NCI-H2227 treated with DMSO at 0.1 percent for 48 hours (cell line): Measurements from ENCODE around the gene FLVCR2.

Experiments used
- DNase-seq: peaks from one replicate; lab custom pipeline; 2025; lab: John Stamatoyannopoulos, UW

The FLVCR2 gene, protein sequence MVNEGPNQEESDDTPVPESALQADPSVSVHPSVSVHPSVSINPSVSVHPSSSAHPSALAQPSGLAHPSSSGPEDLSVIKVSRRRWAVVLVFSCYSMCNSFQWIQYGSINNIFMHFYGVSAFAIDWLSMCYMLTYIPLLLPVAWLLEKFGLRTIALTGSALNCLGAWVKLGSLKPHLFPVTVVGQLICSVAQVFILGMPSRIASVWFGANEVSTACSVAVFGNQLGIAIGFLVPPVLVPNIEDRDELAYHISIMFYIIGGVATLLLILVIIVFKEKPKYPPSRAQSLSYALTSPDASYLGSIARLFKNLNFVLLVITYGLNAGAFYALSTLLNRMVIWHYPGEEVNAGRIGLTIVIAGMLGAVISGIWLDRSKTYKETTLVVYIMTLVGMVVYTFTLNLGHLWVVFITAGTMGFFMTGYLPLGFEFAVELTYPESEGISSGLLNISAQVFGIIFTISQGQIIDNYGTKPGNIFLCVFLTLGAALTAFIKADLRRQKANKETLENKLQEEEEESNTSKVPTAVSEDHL

DNA sequence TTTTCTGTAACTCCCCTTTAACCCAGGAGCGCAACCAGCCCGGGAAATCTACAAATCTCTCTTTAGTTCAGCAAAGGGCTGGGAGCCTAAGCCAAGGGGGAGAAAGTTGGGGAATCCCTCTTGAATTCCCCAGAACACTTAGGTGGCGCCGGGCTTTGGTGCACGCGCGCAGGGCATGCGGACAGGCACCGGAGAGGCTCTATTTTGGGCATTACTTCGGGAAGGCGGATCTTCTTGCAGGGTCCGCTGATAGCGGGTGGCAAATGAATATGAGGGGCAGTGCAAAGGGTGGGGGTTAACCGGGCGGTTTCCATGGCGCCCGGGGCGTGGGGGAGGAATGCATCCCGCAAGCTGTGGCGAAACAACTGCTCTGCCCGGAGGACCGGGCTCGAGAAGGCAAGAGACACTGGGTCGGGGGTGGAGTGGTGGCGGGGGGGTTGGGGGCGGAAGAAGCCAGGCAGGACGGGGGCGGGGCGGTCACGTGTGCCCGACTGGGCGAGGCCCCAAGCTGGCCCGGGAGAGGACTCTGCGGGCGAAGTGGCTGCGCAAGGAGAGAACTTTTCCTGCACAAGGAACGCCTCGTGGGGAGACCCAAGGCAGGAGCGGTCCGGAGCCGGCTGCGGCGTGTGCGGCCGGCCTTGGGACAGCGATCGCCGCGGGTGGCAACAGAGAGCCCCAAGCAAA is at the start of gene FLVCR2:
Gene FLVCR2 (plus strand): TSS at position 519 of the 684 bp plus-strand sequence. CDS start 353 bp downstream, outside the sequence.
- DNase-seq, result peak; percentile 19

DNA sequence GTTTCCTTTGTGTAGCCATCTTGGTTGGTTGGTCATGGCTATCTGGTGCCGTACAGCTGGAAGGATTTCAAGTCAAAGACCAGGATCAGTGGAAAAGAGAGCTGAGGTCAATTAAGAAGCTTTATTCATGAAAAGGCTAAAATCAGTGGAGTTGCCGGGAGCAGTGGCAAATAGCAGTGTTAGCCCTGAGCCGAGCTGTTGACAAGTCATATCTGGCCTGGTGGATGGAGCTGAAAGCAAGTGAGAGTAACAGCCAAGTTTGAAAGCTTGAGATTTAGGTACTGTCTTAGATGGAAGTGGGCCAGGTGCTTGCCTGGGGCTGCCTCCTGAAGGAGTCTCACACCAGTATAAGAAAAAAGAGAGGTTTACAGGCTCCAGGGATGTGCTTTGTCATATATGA is 47.2 kb upstream of the FLVCR2 start:
- DNase-seq, result no peak

DNA sequence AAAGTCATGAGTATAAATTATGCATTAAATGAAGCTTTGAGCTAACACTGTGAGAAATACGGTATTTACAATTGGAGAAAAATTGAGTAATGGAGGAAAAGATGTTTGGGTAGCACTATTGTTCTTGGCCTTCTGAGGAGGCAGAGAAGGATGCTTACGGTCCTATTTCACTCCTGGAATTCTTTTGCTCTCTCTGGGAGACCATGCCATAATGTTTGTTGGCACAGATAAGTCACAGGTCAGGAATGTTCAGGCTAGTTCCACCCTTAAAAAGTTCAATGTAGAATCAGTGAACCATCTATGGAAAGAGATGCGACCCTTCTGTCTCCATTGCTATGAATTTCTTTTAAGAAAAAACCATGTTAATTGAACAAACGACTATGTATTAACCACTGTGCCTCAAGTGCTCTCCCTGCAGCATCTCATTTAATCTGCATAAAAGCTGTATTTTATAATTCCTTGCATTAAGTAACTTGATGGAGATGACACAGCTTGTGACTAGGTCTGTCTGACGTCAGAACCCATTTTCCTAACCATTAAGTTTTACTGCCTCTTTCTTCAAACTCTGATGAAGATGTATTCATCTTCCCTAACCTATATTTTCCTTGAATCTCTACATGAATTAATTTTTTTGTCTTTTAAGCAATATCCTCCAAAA is 46.6 kb upstream of the FLVCR2 start:
- no peak for DNase-seq

DNA sequence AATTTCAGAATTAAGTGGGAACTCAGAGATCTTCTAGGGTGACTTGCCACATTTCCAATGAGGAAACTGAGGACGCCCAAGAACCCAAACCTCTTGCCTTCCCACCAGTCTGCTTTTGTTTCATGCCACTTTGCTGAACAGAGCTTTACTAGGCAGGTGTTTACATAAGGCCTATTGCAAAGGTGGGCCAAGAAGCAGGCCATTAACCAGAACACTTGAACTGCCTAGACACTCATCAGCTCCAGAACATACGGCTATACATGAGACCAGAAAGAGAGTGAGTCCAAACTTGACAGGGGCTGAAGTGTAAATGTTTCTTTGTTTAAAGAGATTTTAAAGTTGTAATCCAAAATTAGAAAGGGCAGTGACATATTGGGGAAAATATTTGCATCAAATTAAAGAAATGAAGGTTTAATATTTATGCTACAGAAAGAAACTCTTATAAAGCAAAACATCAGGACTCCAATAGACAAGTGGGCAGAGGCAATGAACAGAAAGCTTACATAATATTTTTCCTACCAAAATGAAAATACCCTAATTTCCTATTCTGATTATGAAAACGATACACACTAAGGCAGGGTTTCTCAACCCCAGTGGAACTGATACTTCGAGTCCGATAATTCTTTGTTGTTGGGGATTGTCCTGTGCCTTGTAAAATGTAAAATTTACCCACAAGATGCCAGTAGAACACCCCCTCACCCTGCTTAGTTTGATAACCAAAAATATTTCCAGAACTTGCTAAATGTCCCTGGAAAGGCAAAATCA is 44.4 kb upstream of the FLVCR2 start:
- DNase-seq, result no peak

DNA sequence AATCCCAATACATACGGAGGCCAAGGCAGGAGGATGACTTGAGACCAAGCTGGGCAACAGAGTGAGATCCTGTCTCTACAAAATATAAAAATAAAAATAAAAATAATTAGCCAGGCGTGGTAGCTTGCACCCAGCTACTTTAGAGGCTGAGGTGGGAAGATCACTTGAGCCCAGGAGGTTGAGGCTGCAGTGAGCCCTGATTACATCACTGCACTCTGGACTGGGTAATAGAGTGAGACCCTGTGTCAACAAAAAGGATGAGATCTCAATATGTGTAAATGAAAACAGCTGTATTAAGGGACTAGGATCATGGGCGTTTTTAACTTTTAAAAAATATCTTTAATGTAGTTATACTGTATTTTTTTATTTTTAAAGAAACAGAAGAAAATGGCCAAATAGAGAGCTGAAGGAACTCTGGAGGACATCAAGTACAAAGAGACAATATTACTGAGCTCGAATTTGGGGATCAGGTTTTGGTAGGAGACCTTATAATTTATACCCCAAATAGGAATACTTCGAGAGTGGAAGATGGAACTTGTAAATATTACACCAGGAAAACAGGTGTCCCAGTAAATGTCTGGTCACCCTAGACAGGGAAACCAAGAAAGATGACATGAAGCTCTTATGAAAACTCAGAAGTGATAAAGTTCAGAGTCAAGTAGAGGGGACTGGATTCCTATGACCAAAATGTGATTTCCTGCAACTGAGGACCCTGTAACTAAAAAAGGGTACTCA is 43.1 kb upstream of the FLVCR2 start:
- DNase-seq, result no peak

DNA sequence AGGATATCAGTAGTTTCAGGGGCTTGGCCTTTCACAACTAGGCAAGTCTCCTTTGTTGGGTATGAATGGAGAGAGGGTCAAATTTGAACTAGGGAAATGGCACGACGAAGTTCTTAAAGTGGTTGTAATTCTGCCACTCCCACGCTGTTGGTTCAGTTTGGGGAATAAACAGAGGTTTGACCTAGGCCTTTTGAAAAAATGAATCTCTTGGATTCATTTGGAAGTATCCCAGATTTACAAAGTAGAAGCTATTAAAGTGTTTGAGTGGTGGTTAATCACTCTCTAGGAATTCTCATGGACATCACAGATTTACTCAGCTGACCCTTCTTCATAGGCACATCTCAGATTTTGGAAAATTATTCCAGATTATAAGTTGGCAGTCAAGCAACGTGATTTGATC is 41.3 kb upstream of the FLVCR2 start:
- no peak for DNase-seq

DNA sequence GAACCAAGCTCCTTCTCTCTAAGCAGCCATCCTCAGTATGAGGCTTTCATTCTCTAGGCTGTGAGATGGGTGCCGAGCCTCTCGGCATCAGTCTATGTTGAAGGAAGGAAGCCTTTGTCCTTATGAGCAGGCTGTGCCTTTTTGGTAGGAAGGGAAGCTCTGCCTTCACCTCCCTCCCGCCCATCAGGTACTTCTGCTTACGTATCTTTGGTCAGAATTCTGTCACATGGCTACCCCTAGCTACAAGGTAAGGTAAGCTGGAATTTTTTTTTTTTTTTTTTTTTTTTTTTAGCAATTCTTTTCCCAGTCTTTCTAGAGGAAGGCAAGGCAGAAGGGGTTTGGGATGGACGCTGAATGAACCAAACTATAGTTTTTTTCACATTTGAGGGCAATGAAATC is 39.3 kb upstream of the FLVCR2 start:
- no peak for DNase-seq

DNA sequence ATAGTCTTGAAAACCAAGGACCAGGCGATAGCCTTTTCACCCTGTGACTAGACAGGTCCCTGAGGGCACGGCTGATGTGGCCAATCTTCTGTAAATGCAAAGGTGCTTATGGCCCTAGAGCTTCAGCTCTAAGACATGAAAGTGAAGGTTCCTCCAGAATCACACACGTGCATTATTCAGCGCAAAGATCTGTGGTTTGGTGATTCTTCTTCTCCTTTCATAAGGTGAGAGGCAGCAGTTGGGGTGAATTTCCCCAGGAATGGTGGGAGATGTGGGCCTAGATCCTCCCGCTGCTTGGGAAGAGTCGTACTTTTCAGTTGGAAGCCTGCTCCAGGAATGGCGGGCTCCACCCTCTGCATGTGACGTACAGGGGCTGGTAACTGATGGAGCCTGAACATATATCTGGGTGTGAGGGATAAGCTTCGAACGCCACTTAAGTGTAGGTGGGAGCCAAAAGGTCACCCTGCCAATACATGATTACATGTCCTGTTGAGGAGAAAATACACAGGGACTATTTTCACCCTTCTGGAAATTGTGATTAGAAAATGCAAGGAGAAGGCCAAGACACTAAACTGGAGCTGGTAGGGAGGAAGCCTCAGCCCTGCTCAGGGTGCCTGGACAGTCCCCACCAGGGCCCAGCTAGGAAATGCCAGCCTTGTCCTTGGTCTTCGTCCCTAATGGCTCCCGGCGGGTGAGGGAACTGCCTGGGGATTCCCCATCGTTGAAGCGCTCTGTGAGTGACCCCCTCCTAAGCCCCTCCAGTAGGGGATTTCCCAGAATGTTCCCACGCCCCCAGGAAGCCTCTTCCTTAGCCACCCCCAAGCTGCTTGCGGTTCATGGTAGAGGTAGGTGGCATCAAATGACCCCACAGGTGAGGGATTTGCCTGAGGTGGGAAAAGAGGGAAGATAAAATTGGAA is 38.6 kb upstream of the FLVCR2 start:
- no peak for DNase-seq

DNA sequence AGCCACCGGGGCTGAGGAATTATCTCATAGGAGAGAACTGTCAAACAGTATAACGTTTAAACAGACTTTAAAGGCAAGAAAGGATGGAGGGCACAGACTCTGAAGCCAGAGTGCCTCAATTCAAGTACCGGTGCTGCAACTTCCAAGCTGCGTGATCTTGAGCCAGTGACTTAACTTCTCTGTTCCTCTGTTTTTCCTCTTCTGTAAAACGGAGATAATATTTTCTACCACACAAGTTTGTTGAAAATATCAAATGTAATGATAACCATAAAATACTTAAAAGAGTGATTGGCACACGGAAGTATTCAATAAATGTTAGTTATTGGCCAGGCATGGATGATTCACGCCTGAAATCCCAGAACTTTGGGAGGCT is 38.0 kb upstream of the FLVCR2 start:
- no peak for DNase-seq

DNA sequence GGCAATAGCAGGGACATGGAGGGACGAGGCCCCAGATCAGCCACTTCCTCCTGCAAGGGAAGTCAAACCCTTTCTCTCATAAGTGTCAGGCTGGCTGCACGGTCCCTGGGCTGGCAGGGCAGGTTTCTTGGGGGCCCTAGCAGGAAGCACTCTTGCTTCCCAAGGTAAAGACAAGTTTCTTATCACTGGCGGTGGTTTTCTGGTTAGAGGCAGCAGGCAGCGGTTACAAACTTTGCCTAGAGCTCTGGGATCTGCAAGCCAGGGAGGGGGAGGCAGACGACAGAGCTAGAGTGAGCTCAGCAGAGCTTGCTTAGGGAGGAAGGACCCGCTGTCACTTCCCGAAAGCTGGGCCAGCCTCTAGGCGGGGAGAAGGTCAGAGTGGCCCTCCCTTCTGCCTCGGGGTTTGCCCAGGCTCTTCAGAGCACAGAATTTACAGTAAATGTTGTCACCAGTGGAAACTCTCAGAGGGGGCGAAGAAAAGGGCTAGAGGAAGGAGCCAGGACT is 35.8 kb upstream of the FLVCR2 start:
- peak; percentile 0 for DNase-seq

DNA sequence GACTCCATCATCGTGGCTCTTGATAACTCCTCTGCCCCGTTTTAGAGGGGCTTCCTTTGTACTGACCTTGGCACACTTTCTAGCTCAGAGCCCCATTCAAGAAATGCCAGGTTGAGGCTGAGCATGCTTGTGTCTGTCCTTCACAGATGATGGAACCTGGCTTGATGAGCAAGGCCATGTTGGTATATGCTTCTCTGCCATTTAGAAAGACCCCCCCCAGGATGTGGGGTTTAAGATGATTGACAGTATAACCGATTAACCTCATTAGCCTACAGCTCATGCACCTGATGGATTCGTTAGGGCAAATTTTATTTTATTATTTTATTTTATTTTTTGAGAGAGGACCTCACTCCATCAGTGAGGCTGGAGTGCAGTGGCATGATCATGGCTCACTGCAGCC is 35.2 kb upstream of the FLVCR2 start:
- DNase-seq, result no peak

DNA sequence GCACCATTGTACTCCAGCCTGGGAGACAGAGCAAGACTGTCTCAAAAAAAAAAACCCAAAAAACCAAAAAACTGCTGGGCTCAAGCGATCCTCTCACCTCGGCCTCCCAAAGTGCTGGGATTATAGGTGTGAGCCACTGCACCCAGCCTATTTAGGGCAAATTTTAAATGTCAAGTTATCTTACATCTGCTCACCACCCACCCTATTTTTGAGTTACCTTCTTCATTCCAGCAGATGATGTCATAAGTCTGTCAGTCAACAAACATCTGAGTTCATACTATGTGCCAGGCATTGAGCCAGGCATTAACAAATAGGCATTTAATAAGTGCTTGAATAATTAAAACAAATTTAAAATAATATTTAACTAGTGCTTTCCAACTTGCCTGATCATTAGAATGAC is 34.6 kb upstream of the FLVCR2 start:
- no peak for DNase-seq

DNA sequence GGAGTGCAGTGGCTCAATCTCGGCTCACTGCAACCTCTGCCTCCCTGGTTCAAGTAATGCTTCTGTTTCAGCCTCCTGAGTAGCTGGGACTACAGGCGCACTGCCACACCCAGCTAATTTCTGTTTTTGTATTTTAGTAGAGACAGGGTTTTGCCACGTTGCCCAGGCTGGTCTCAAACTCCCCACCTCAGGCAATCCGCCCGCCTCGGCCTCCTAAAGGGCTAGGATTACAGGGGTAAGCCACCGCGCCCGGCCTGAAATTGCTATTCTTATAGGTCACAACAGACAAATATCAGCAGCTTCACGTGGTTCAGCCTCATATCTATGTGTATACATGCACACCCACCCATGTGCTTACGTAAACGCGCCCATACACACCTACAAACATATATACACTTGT is 32.5 kb upstream of the FLVCR2 start:
- no peak for DNase-seq

DNA sequence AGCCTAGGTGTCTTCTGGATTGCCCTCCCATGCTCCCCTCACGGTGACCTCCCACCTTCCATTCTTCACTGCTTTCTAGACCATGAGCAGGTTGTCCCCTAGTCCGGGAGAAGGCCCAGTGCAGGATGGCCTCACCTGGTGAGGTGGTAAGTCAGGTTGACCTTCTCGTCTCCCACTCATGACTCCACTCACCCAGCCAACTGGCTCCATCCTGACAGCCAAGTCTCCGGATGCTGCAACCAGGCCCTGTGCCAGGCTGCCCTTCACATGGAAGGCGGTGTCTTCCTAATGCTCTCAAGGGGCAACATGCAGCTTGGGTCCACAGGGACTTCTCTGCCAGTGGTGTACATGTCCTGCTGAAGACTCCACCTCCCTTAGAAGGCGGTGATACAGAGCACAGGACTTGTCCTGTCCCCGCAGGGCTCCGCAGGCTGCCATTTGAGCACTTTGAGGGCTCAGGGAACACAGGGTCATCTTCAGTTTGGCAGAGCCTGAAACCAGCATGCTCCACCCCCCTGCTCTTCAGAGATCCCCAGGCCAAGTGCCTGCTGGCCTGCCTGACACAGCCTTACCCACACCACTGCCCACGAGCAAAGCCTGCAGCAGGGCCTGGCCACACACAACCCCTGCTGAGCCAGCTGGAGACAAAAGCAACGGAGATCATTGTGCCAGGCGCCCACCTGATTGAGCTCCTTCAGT is 30.7 kb upstream of the FLVCR2 start:
- DNase-seq, result no peak

DNA sequence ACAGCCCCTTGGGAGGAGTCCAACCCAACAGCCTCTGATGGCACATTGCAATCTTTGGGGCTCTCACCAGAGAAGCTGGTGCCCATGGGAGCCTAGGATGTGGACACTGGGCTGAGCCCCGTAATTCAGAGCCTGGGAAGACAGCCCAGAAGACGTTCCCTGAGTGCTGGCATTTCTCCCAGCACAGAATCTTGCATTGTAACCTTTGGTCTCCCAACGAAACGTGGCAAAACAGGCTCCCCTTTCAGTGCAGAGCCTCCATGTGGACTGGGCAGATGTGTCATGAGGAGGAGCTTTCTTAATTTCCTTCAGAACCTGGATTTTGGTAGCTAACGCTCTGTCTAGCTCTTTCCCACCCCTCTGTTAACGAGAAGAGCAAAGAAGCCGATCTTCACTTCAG is 29.9 kb upstream of the FLVCR2 start:
- DNase-seq, result no peak

DNA sequence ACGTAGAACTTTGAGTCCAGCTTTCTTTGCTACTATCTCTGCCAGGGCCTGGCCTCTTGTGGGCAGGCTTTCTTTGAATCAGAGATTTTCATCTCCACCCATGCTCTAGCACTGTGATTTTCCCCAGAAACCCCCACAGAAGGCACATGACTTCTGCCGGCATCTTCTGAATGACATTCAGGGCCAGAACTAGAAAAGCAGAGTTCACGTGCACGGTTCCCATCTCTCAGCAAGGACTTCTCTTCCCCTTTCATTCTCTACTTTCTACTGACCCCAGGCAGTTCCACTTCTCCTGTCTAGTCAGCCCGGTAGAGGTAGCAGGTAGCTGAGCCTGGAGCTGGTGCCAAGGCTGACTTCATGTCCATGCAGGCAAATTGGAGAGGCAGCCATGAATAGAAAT is 29.3 kb upstream of the FLVCR2 start:
- DNase-seq, result no peak

DNA sequence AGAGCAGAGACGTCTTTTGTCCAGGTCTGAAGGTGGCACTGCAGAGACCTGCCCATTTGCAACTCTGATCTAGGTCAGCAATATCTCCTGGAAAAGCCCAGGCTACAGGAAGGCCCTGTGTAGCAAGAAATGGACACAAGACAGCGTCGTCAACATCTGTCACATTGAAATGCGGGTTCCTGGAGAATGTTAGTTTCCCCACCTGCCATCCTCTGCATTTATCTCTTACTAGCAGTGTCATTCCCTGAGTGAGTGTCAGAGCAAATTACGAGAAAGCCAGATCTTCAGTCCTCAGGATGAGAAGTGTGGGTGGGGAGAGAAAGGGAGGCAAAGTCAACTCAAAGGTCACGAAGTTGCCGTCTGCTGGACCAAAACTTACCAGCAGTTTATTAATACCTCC is 27.4 kb upstream of the FLVCR2 start:
- DNase-seq, result no peak

DNA sequence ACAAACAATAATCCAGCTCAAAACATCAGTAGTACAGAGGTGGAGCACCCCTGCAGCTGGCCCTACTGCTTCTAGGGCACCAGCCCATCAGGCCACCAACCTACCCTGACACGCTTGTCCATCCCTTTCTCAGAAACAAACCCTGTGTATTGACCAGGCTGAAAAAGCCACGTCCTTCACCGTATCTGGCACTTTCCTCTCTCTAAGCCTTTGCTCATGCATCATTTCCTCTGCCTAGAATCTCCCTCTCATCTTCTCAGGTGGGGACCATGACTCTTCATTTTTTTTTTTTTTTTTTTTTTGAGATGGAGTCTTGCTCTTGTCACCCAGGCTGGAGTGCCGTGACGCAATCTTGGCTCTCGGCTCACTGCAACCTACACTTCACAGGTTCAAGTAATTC is 25.3 kb upstream of the FLVCR2 start:
- no peak for DNase-seq

DNA sequence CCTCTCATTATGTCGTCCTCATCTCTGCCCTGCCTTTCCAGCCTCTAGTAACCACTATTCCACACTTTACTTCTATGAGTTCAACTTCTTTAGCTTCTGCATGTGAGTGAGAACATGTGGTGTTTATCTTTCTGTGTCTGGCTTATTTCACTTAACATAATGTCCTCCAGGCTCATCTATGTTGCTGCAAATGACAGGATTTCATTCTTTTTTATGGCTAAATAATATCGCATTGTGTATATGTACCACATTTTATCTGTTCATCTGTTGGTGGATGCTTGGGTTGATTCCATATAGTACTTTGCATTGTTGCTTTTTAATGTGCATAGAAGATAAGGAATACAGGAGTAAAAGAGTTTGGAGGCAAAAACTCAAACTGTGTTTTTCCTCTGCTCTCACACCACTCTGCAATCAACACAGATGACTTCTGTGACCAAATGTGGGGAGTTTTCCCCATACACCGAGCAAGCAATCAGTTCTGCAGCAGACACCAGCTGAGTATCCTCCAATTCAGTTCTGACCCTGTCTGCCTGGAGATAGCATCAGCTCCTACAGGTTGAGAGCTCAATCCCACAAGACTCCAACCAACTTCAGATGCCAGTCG is 24.6 kb upstream of the FLVCR2 start:
- no peak for DNase-seq
